SK-N-SH treated with all-trans-retinoic acid at 6 μM for 48 hours (cell line): Measurements from ENCODE around the gene CNTFR.

ENCODE experiments used
- ATAC-seq: fragments of 200-7000 bp; cut with Tn5 transposase; 3 replicates; pipeline ENCODE4 v1.9.1; 2020; ENCODE audit warnings: mild to moderate bottlenecking, moderate library complexity
- ARNTL ChIP-seq: fragments of 450-650 bp; formaldehyde crosslinking; IDR thresholded peaks from 2 replicates; pipeline ENCODE4 v1.5.0; 2020; ENCODE audit warnings: low read depth, mild to moderate bottlenecking, moderate library complexity, borderline replicate concordance
- BACH2 ChIP-seq: fragments of 250-450 bp; sonication (Bioruptor Pico); IDR thresholded peaks from 2 replicates; pipeline ENCODE4 v1.9.0; 2021; ENCODE audit warnings: mild to moderate bottlenecking, borderline replicate concordance
- CSDC2 ChIP-seq: fragments of 250-450 bp; sonication (Bioruptor Pico); IDR thresholded peaks from 2 replicates; pipeline ENCODE4 v1.5.0; 2020; ENCODE audit warnings: mild to moderate bottlenecking, moderate library complexity
- ESRRG ChIP-seq: fragments of 250-450 bp; sonication (Bioruptor Pico); IDR thresholded peaks from 2 replicates; pipeline ENCODE4 v1.6.1; 2021; ENCODE audit warnings: mild to moderate bottlenecking
- GLIS3 ChIP-seq: fragments of 250-450 bp; sonication (Bioruptor Pico); IDR thresholded peaks from 2 replicates; pipeline ENCODE4 v1.5.0; 2020; ENCODE audit warnings: mild to moderate bottlenecking, moderate library complexity
- ISL1 ChIP-seq: fragments of 250-450 bp; sonication (Bioruptor Pico); IDR thresholded peaks from 2 replicates; pipeline ENCODE4 v2.1.2; 2022; ENCODE audit warnings: mild to moderate bottlenecking, moderate library complexity
- OSR1 ChIP-seq: fragments of 250-450 bp; sonication (Bioruptor Pico); IDR thresholded peaks from 2 replicates; pipeline ENCODE4 v1.8.0; 2022; ENCODE audit warnings: moderate library complexity, mild to moderate bottlenecking, inconsistent platforms
- POU6F1 ChIP-seq: fragments of 250-450 bp; sonication (Bioruptor Pico); IDR thresholded peaks from 2 replicates; pipeline ENCODE4 v1.8.0; 2021; ENCODE audit warnings: low read depth, mild to moderate bottlenecking, moderate library complexity, borderline replicate concordance
- PPARA ChIP-seq: fragments of 250-450 bp; sonication (Bioruptor Pico); IDR thresholded peaks from 2 replicates; pipeline ENCODE4 v1.5.0; 2020; ENCODE audit warnings: mild to moderate bottlenecking, borderline replicate concordance
- RARB ChIP-seq: fragments of 250-450 bp; sonication (Bioruptor Pico); IDR thresholded peaks from 2 replicates; pipeline ENCODE4 v1.8.0; 2021; ENCODE audit warnings: mild to moderate bottlenecking, moderate library complexity
- SNAI2 ChIP-seq: fragments of 250-450 bp; sonication (Bioruptor Pico); IDR thresholded peaks from 2 replicates; pipeline ENCODE4 v1.5.0; 2020; ENCODE audit warnings: mild to moderate bottlenecking, moderate library complexity
- TCF4 ChIP-seq: fragments of 250-450 bp; sonication (Bioruptor Pico); IDR thresholded peaks from 2 replicates; pipeline ENCODE4 v1.8.0; 2021; ENCODE audit warnings: mild to moderate bottlenecking, moderate library complexity, borderline replicate concordance
- TOX ChIP-seq: fragments of 250-450 bp; sonication (Bioruptor Pico); IDR thresholded peaks from 2 replicates; pipeline ENCODE4 v1.8.0; 2021; ENCODE audit warnings: mild to moderate bottlenecking, moderate library complexity, borderline replicate concordance
- ZFP3 ChIP-seq: fragments of 250-450 bp; sonication (Bioruptor Pico); IDR thresholded peaks from 2 replicates; pipeline ENCODE4 v1.5.0; 2020; ENCODE audit warnings: mild to moderate bottlenecking, moderate library complexity
- ZFP30 ChIP-seq: fragments of 450-650 bp; formaldehyde crosslinking; IDR thresholded peaks from 2 replicates; pipeline ENCODE4 v1.5.0; 2022; ENCODE audit warnings: mild to moderate bottlenecking, moderate library complexity
- ZNF70 ChIP-seq: fragments of 450-650 bp; formaldehyde crosslinking; IDR thresholded peaks from 2 replicates; pipeline ENCODE4 v1.5.0; 2020; ENCODE audit warnings: mild to moderate bottlenecking, moderate library complexity
- ZNF8 ChIP-seq: fragments of 450-650 bp; formaldehyde crosslinking; IDR thresholded peaks from 2 replicates; pipeline ENCODE4 v1.5.0; 2020; ENCODE audit warnings: mild to moderate bottlenecking, moderate library complexity
- TF ChIP-seq, protein P1 (sequence below): fragments of 250-450 bp; sonication (Bioruptor Pico); IDR thresholded peaks from 2 replicates; pipeline ENCODE4 v1.8.0; 2020; ENCODE audit warnings: mild to moderate bottlenecking, moderate library complexity, borderline replicate concordance
- TF ChIP-seq, protein P2 (sequence below): fragments of 250-450 bp; sonication (Bioruptor Pico); IDR thresholded peaks from 2 replicates; pipeline ENCODE4 v1.5.0; 2020; ENCODE audit warnings: mild to moderate bottlenecking, moderate library complexity
- TF ChIP-seq, protein P3 (sequence below): fragments of 250-450 bp; sonication (Bioruptor Pico); IDR thresholded peaks from 2 replicates; pipeline ENCODE4 v1.5.1; 2021; ENCODE audit warnings: mild to moderate bottlenecking, moderate library complexity
- TF ChIP-seq, protein P4 (sequence below): fragments of 250-450 bp; sonication (Bioruptor Pico); IDR thresholded peaks from 2 replicates; pipeline ENCODE4 v1.5.1; 2020; ENCODE audit warnings: low read depth, mild to moderate bottlenecking, moderate library complexity

CNTFR gene

DNA sequence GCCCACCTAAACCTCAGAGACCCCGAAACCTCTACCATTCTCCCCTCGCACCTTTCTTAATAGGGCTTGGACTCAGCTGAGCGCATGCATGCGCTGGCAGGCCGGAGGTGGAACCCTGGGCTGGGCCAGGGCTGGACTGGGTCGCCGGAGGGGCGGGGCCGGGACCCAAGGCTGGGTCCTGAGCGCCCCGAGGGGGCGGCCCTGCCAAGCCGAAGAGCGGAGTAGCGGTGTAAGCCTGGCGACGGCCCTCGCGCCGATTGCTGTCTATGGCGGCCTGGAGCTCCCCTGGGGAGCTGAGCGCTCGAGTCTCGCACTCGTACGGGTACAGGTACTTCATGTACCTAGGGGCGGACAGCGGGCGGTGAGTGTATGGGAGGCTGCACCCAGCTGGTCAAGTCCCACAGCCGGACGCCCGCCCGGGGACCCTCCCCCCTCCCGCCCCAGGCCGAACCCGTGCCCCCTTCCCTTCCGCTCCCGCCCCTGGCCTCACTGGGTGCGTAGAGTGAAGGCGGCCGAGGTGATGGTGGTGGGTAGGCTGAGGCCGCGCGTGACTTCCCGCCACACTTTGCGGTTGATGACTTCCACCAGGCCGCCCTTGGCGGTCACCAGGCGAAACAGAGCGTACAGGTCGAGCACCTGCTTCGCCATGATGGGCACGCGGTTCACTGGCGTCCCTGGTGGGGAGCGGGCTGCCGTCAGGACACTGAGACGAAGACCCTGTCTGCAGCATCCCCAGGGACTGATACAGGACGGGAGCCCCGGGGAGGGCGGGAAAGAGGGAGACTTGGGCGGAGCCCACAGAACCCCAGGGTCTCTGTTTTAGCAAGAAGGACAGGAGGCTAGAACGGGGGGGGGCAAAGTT lies 34.1 kb upstream of the CNTFR start (continued):
- TF ChIP-seq, protein P1, sequence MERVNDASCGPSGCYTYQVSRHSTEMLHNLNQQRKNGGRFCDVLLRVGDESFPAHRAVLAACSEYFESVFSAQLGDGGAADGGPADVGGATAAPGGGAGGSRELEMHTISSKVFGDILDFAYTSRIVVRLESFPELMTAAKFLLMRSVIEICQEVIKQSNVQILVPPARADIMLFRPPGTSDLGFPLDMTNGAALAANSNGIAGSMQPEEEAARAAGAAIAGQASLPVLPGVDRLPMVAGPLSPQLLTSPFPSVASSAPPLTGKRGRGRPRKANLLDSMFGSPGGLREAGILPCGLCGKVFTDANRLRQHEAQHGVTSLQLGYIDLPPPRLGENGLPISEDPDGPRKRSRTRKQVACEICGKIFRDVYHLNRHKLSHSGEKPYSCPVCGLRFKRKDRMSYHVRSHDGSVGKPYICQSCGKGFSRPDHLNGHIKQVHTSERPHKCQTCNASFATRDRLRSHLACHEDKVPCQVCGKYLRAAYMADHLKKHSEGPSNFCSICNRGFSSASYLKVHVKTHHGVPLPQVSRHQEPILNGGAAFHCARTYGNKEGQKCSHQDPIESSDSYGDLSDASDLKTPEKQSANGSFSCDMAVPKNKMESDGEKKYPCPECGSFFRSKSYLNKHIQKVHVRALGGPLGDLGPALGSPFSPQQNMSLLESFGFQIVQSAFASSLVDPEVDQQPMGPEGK (CRISPR knock-in tag) = no peak
- TF ChIP-seq BACH2 (CRISPR knock-in tag) (no peak), TOX (CRISPR knock-in tag) (no peak), TCF4 (CRISPR knock-in tag) (no peak), ZFP3 (CRISPR knock-in tag) (no peak), RARB (CRISPR knock-in tag) (no peak), ISL1 (no peak), CSDC2 (CRISPR knock-in tag) (no peak), SNAI2 (CRISPR knock-in tag) (no peak), ZNF8 (no peak), POU6F1 (no peak), ZNF70 (CRISPR knock-in tag) (no peak)

DNA sequence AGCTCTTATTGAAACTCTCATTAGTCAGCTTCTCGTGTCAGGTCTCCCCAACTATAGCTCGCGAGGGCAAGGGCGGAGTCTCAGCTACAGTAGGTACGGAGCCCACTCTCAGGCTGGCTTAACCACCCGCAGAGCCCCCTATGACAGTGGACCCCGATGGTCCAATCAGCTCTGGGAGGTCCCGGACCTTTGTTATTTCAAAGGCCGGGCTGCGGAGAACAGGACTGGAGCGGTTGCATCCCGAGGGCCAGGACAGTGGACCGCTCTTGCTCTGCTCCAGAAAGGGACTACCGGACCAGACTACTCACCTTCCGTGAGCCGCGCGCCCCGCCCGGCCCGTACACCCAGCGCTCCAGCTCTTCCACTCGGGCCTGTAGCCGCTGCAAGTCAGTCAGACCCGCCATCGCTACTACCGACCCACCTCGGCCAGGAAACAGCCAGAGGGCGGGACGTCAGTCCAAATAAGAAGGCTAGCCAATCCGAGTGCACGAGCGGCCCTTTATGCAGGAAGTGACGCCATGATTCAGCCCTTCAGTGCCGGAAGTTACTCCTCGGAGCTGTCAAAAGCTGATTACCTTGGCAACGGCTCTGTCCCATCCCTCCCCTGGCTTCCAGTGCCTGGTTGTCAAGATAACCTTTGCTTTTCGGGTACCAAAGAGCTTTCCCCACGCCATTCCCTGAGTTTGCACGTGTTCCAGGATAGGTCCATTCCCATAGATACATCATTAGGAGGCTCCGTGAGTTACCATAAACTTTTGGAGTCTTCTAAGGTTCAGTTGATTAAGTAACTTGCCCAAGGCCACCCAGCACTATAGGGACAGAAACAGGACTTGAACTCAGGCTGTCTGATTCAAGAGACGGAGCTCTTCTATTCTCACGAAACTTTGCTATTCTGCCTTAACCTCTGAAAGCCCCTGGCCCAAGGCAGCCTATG lies 30.8 kb upstream of the CNTFR start, which contains the start of gene DCTN3:
Gene DCTN3 (minus strand): TSS at position 435 of the 934 bp plus-strand sequence. CDS start 31 bp downstream, at position 404.
- TF ChIP-seq BACH2 (CRISPR knock-in tag) (no peak), SNAI2 (CRISPR knock-in tag) (no peak), PPARA (CRISPR knock-in tag) (no peak), ISL1 (no peak), ESRRG (CRISPR knock-in tag) (no peak)
- ATAC-seq = peak; percentile 100

DNA sequence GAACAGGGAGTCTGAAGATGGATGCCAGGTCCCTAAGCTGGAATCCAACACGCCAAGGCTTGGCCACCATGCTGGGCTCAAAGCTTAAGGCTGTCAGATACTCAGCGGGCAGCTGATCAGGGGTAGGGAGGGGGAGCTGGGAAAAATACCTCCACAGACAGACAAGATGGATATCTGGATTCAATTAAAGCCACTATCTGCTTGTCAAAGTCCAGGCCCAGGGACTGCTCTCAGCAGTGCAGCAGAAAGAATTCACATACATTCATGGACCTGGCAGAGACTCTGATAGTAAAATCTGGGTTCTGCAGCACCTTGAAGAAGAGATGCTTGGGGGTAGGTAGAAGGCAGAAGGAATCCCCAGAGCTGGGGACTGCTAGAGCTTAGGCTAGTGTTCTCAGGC lies 25.6 kb upstream of the CNTFR start:
- no peak for ATAC-seq
- no peak for TF ChIP-seq POU6F1
- TF ChIP-seq, protein P2, sequence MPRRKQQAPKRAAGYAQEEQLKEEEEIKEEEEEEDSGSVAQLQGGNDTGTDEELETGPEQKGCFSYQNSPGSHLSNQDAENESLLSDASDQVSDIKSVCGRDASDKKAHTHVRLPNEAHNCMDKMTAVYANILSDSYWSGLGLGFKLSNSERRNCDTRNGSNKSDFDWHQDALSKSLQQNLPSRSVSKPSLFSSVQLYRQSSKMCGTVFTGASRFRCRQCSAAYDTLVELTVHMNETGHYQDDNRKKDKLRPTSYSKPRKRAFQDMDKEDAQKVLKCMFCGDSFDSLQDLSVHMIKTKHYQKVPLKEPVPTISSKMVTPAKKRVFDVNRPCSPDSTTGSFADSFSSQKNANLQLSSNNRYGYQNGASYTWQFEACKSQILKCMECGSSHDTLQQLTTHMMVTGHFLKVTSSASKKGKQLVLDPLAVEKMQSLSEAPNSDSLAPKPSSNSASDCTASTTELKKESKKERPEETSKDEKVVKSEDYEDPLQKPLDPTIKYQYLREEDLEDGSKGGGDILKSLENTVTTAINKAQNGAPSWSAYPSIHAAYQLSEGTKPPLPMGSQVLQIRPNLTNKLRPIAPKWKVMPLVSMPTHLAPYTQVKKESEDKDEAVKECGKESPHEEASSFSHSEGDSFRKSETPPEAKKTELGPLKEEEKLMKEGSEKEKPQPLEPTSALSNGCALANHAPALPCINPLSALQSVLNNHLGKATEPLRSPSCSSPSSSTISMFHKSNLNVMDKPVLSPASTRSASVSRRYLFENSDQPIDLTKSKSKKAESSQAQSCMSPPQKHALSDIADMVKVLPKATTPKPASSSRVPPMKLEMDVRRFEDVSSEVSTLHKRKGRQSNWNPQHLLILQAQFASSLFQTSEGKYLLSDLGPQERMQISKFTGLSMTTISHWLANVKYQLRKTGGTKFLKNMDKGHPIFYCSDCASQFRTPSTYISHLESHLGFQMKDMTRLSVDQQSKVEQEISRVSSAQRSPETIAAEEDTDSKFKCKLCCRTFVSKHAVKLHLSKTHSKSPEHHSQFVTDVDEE (CRISPR knock-in tag) = peak; percentile 59; the same call in 1 of the 2 replicates
- TF ChIP-seq TCF4 (CRISPR knock-in tag) = peak; percentile 72; the same call in 1 of the 2 replicates
- TF ChIP-seq ZNF70 (CRISPR knock-in tag) = no peak
- no peak for TF ChIP-seq ZNF8
- TF ChIP-seq, all 23 proteins: peak for 2

DNA sequence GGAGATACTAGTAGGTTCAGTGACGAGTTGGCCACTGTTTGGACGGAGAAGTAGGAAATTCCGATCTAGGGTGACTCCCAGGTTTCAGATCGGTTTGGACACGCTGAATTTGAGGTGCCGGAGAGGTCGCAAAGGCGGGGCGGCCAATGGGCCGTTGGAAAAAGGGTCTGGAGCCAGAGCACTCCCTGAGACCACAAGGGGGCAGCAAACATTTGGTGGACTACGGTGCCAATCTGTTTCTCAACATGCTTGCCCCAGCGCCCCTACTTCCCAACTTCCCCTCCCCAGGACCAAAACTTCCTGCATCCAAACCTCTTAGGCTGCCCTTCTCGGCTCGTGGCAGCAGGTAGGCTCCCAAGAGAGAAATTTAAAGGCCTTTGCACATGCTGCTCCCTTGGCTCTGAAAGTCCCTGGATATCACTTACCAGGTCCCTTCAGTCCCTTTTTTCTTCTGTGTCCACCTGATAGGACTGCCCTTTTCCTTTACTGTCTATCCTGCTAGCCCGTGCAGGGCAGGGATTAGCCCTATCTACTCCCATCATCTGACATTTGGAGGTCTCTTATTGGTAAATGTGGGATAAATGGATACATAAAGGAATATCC lies 23.4 kb upstream of the CNTFR start:
- ATAC-seq = peak; percentile 84
- no peak for TF ChIP-seq GLIS3 (CRISPR knock-in tag)
- TF ChIP-seq OSR1 = no peak
- no peak for TF ChIP-seq ESRRG (CRISPR knock-in tag)
- TF ChIP-seq ZFP30 = no peak
- TF ChIP-seq ARNTL (CRISPR knock-in tag) = no peak
- no peak for TF ChIP-seq ZFP3 (CRISPR knock-in tag)
- TF ChIP-seq, protein P3, sequence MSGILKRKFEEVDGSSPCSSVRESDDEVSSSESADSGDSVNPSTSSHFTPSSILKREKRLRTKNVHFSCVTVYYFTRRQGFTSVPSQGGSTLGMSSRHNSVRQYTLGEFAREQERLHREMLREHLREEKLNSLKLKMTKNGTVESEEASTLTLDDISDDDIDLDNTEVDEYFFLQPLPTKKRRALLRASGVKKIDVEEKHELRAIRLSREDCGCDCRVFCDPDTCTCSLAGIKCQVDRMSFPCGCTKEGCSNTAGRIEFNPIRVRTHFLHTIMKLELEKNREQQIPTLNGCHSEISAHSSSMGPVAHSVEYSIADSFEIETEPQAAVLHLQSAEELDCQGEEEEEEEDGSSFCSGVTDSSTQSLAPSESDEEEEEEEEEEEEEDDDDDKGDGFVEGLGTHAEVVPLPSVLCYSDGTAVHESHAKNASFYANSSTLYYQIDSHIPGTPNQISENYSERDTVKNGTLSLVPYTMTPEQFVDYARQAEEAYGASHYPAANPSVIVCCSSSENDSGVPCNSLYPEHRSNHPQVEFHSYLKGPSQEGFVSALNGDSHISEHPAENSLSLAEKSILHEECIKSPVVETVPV = no peak
- TF ChIP-seq CSDC2 (CRISPR knock-in tag) = no peak
- TF ChIP-seq, protein P4, sequence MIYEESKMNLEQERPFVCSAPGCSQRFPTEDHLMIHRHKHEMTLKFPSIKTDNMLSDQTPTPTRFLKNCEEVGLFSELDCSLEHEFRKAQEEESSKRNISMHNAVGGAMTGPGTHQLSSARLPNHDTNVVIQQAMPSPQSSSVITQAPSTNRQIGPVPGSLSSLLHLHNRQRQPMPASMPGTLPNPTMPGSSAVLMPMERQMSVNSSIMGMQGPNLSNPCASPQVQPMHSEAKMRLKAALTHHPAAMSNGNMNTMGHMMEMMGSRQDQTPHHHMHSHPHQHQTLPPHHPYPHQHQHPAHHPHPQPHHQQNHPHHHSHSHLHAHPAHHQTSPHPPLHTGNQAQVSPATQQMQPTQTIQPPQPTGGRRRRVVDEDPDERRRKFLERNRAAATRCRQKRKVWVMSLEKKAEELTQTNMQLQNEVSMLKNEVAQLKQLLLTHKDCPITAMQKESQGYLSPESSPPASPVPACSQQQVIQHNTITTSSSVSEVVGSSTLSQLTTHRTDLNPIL = no peak
- TF ChIP-seq TCF4 (CRISPR knock-in tag) = no peak
- no peak for TF ChIP-seq TOX (CRISPR knock-in tag)
